WTC11 (cell line): ENCODE results near the gene MAPKAP1. TPM values are rescaled to one million over a fixed set of nuclear protein-coding genes. Genes with fewer than 3 reads are reported as not detected.
A peak's percentile ranks its signal among the peaks of the same experiment; 100 is the strongest.

Experiments used
- ATAC-seq: fragments of 200-7000 bp; cut with Tn5 transposase; 2 replicates; pipeline ENCODE4 v1.10.0; 2021; ENCODE audit warnings: mild to moderate bottlenecking, moderate library complexity
- CTCF ChIA-PET: fragments of 300-600 bp; sonication (Branson Sonifier 250); formaldehyde crosslinking; loops from one replicate; lab custom pipeline; 2021; ENCODE audit warnings: antibody characterized with exemption; lab: Charles Lee
- POLR2A ChIA-PET: fragments of 350-600 bp; sonication (Branson Sonifier 250); formaldehyde crosslinking; loops from one replicate; lab custom pipeline; 2021; ENCODE audit warnings: antibody characterized with exemption; lab: Charles Lee
- DNase-seq: peaks from one replicate; pipeline ENCODE4 v3.0.0; 2021; ENCODE audit warnings: low spot score
- H3K27ac Mint-ChIP-seq: 2 replicates; pipeline ENCODE4 v1.8.0; 2021; ENCODE audit warnings: mixed read lengths
- H3K27me3 Mint-ChIP-seq: 2 replicates; pipeline ENCODE4 v1.8.0; 2021; ENCODE audit warnings: low read depth, mild to moderate bottlenecking, moderate library complexity, mixed read lengths
- H3K36me3 Mint-ChIP-seq: 2 replicates; pipeline ENCODE4 v1.8.0; 2021; ENCODE audit warnings: mixed read lengths
- H3K4me1 Mint-ChIP-seq: 2 replicates; pipeline ENCODE4 v1.8.0; 2022; ENCODE audit warnings: mixed read lengths
- H3K4me3 Mint-ChIP-seq: 2 replicates; pipeline ENCODE4 v1.8.0; 2021; ENCODE audit warnings: mild to moderate bottlenecking, moderate library complexity, mixed read lengths
- H3K9me3 Mint-ChIP-seq: 2 replicates; pipeline ENCODE4 v1.8.0; 2021; ENCODE audit warnings: mixed read lengths
- ATF1 ChIP-seq: sonication (generic); formaldehyde crosslinking; IDR thresholded peaks from 2 replicates; pipeline ENCODE4 v1.8.1; 2023; ENCODE audit warnings: mild to moderate bottlenecking, moderate library complexity, missing genetic modification reagents
- ATF3 ChIP-seq: sonication (generic); formaldehyde crosslinking; conservative IDR thresholded peaks from 2 replicates; pipeline ENCODE4 v1.8.1; 2022; ENCODE audit warnings: mild to moderate bottlenecking, missing genetic modification reagents
- CBFB ChIP-seq: sonication (generic); formaldehyde crosslinking; IDR thresholded peaks from 2 replicates; pipeline ENCODE4 v1.8.1; 2022; ENCODE audit warnings: mild to moderate bottlenecking, low read depth, missing genetic modification reagents
- E2F5 ChIP-seq: sonication (generic); formaldehyde crosslinking; IDR thresholded peaks from 2 replicates; pipeline ENCODE4 v1.8.1; 2022; ENCODE audit warnings: mild to moderate bottlenecking, moderate library complexity, missing genetic modification reagents
- FOXK1 ChIP-seq: sonication (generic); formaldehyde crosslinking; IDR thresholded peaks from 2 replicates; pipeline ENCODE4 v1.8.0; 2022; ENCODE audit warnings: mild to moderate bottlenecking, moderate library complexity, missing genetic modification reagents
- HMGA2 ChIP-seq: fragments of 250-450 bp; sonication (Bioruptor Pico); IDR thresholded peaks from 2 replicates; pipeline ENCODE4 v1.4.0; 2021; ENCODE audit warnings: mild to moderate bottlenecking, moderate library complexity
- IRF1 ChIP-seq: sonication (generic); formaldehyde crosslinking; IDR thresholded peaks from 2 replicates; pipeline ENCODE4 v1.8.0; 2023; ENCODE audit warnings: missing genetic modification reagents
- MAX ChIP-seq: sonication (generic); formaldehyde crosslinking; IDR thresholded peaks from 2 replicates; pipeline ENCODE4 v1.8.0; 2022; ENCODE audit warnings: mild to moderate bottlenecking, missing genetic modification reagents
- MLX ChIP-seq: sonication (generic); formaldehyde crosslinking; IDR thresholded peaks from 2 replicates; pipeline ENCODE4 v1.8.1; 2023; ENCODE audit warnings: mild to moderate bottlenecking, missing genetic modification reagents, moderate library complexity
- NR3C1 ChIP-seq: sonication (generic); formaldehyde crosslinking; conservative IDR thresholded peaks from 2 replicates; pipeline ENCODE4 v1.8.1; 2023; ENCODE audit warnings: low read depth, mild to moderate bottlenecking, missing genetic modification reagents
- PREB ChIP-seq: sonication (generic); formaldehyde crosslinking; IDR thresholded peaks from 2 replicates; pipeline ENCODE4 v1.8.1; 2022; ENCODE audit warnings: mild to moderate bottlenecking, missing genetic modification reagents, moderate library complexity, borderline replicate concordance
- SP1 ChIP-seq: sonication (generic); formaldehyde crosslinking; conservative IDR thresholded peaks from 2 replicates; pipeline ENCODE4 v1.8.1; 2022; ENCODE audit warnings: missing genetic modification reagents
- STAT6 ChIP-seq: sonication (generic); formaldehyde crosslinking; conservative IDR thresholded peaks from 2 replicates; pipeline ENCODE4 v1.8.1; 2023; ENCODE audit warnings: mild to moderate bottlenecking, low read depth, missing genetic modification reagents, moderate library complexity
- TP53 ChIP-seq: sonication (generic); formaldehyde crosslinking; IDR thresholded peaks from 2 replicates; pipeline ENCODE4 v1.8.1; 2023; ENCODE audit warnings: mild to moderate bottlenecking, missing genetic modification reagents
- ZMAT4 ChIP-seq: fragments of 250-450 bp; sonication (Bioruptor Pico); IDR thresholded peaks from 2 replicates; pipeline ENCODE4 v1.9.0; 2021; ENCODE audit warnings: mild to moderate bottlenecking
- ZNF219 ChIP-seq: sonication (generic); formaldehyde crosslinking; IDR thresholded peaks from 2 replicates; pipeline ENCODE4 v1.8.0; 2023; ENCODE audit warnings: missing genetic modification reagents, mild to moderate bottlenecking, borderline replicate concordance
- ZNF281 ChIP-seq: sonication (generic); formaldehyde crosslinking; IDR thresholded peaks from 2 replicates; pipeline ENCODE4 v1.8.0; 2023; ENCODE audit warnings: mild to moderate bottlenecking, missing genetic modification reagents
- total RNA-seq: library from RNA; stranded (reverse); gene quantifications from 3 replicates; pipeline ENCODE4 v1.2.3, GENCODE V29; 2021

The MAPKAP1 gene
- total RNA-seq, 1 experiment from 2014 or later = 111 TPM

- TF ChIP-seq MLX = no peak
- no peak for TF ChIP-seq ZNF281 (CRISPR knock-in tag)
- no peak for TF ChIP-seq ZMAT4 (CRISPR knock-in tag)
Observed at GRCh38 chr9:125507226-125507625, 199.8 kb downstream of the MAPKAP1 start (continued).

GRCh38 chr9:125505988-125506438 lies 201.0 kb downstream of the MAPKAP1 start:
- H3K9me3 Mint-ChIP-seq = no peaks in the 10 kb centered on the region

GRCh38 chr9:125504616-125505015 lies 202.4 kb downstream of the MAPKAP1 start:
- ChIA-PET POLR2A (no interaction called here), CTCF (no interaction called here)
- no peaks in the 10 kb centered on the region for H3K9me3 Mint-ChIP-seq
- TF ChIP-seq TP53 (CRISPR knock-in tag) (no peak), IRF1 (CRISPR knock-in tag) (no peak), MAX (CRISPR knock-in tag) (no peak), STAT6 (CRISPR knock-in tag) (no peak), SP1 (CRISPR knock-in tag) (no peak), NR3C1 (no peak), HMGA2 (CRISPR knock-in tag) (no peak), E2F5 (CRISPR knock-in tag) (no peak), ATF3 (CRISPR knock-in tag) (no peak), CBFB (CRISPR knock-in tag) (no peak), FOXK1 (CRISPR knock-in tag) (no peak)
- no peak for ATAC-seq
- H3K4me1 Mint-ChIP-seq = peaks cover 24% of the 10 kb centered on the region
- H3K27ac Mint-ChIP-seq = no peak overlapping the region
- no peak overlapping the region for H3K4me3 Mint-ChIP-seq
- peaks cover 2% of the 10 kb centered on the region; the same call in 1 of the 2 replicates for H3K36me3 Mint-ChIP-seq
- no peak for DNase-seq
- H3K27me3 Mint-ChIP-seq = no peaks in the 10 kb centered on the region

More at GRCh38 chr9:125505988-125506438, 201.0 kb downstream of the MAPKAP1 start:
- TF ChIP-seq ATF1 (CRISPR knock-in tag) (no peak), PREB (CRISPR knock-in tag) (no peak), ZNF219 (no peak)
- no peak overlapping the region for H3K4me3 Mint-ChIP-seq
- ATAC-seq (peak; percentile 56), DNase-seq (no peak)
- H3K27ac Mint-ChIP-seq = peak overlapping the region; percentile 34
- H3K4me1 Mint-ChIP-seq = peaks cover 34% of the 10 kb centered on the region
- H3K36me3 Mint-ChIP-seq = peaks cover 2% of the 10 kb centered on the region; the same call in 1 of the 2 replicates
- POLR2A ChIA-PET = no interaction called here
- no peaks in the 10 kb centered on the region for H3K27me3 Mint-ChIP-seq
- CTCF ChIA-PET = no interaction called here
